WTC11 (cell line): ENCODE data around the gene FAM237A.

Experiments
- AFF4 ChIP-seq: sonication (generic); formaldehyde crosslinking; IDR thresholded peaks from 2 replicates; pipeline ENCODE4 v1.8.1; 2023; ENCODE audit warnings: mild to moderate bottlenecking, missing genetic modification reagents, borderline replicate concordance
- CBFB ChIP-seq: sonication (generic); formaldehyde crosslinking; IDR thresholded peaks from 2 replicates; pipeline ENCODE4 v1.8.1; 2022; ENCODE audit warnings: mild to moderate bottlenecking, low read depth, missing genetic modification reagents
- CREB1 ChIP-seq: sonication (generic); formaldehyde crosslinking; IDR thresholded peaks from 2 replicates; pipeline ENCODE4 v1.8.0; 2023; ENCODE audit warnings: mild to moderate bottlenecking, missing genetic modification reagents
- CTCF ChIP-seq: fragments of 200-600 bp; IDR thresholded peaks from 2 replicates; pipeline ENCODE4 v1.8.0; 2022; ENCODE audit warnings: antibody characterized with exemption
- E2F4 ChIP-seq: sonication (generic); formaldehyde crosslinking; IDR thresholded peaks from 2 replicates; pipeline ENCODE4 v1.8.1; 2022; ENCODE audit warnings: low read depth, mild to moderate bottlenecking, moderate library complexity, missing genetic modification reagents, borderline replicate concordance
- FOXP1 ChIP-seq: sonication (generic); formaldehyde crosslinking; IDR thresholded peaks from 2 replicates; pipeline ENCODE4 v1.8.0; 2022; ENCODE audit warnings: missing genetic modification reagents, mild to moderate bottlenecking, moderate library complexity, borderline replicate concordance
- JUN ChIP-seq: sonication (generic); formaldehyde crosslinking; IDR thresholded peaks from 2 replicates; pipeline ENCODE4 v1.8.0; 2023; ENCODE audit warnings: mild to moderate bottlenecking, missing genetic modification reagents
- MXD4 ChIP-seq: fragments of 250-450 bp; sonication (Bioruptor Pico); IDR thresholded peaks from 2 replicates; pipeline ENCODE4 v1.8.0; 2021; ENCODE audit warnings: mild to moderate bottlenecking, moderate library complexity, borderline replicate concordance
- NFYB ChIP-seq: sonication (generic); formaldehyde crosslinking; conservative IDR thresholded peaks from 2 replicates; pipeline ENCODE4 v1.8.0; 2022; ENCODE audit warnings: low read depth, missing genetic modification reagents
- SP1 ChIP-seq: sonication (generic); formaldehyde crosslinking; conservative IDR thresholded peaks from 2 replicates; pipeline ENCODE4 v1.8.1; 2022; ENCODE audit warnings: missing genetic modification reagents
- ZNF512 ChIP-seq: sonication (generic); formaldehyde crosslinking; IDR thresholded peaks from 2 replicates; pipeline ENCODE4 v1.8.1; 2022; ENCODE audit warnings: missing genetic modification reagents, borderline replicate concordance

GRCh38 chr2:206614811-206615210 is 27.5 kb upstream of the FAM237A start:
- TF ChIP-seq CREB1 (CRISPR knock-in tag): no peak
- no peak for TF ChIP-seq CBFB
- no peak for TF ChIP-seq FOXP1 (CRISPR knock-in tag)
- no peak for TF ChIP-seq CTCF
- no peak for TF ChIP-seq ZNF512
- no peak for TF ChIP-seq E2F4
- no peak for TF ChIP-seq NFYB (CRISPR knock-in tag)
- TF ChIP-seq MXD4 (CRISPR knock-in tag): no peak
- TF ChIP-seq JUN (CRISPR knock-in tag): no peak
- TF ChIP-seq AFF4 (CRISPR knock-in tag): no peak
- TF ChIP-seq SP1 (CRISPR knock-in tag): no peak
